ENCODE measurements around the gene GALNT10.

Gene GALNT10

GRCh38 chr5:154329519-154330040 is 139.0 kb downstream of the GALNT10 start:
- no peak for DNase-seq

GRCh38 chr5:154330097-154330667 is 139.6 kb downstream of the GALNT10 start:
- DNase-seq = no peak

- DNase-seq = no peak
Measured at GRCh38 chr5:154331232-154331631, 140.7 kb downstream of the GALNT10 start.

GRCh38 chr5:154331924-154332323 is 141.4 kb downstream of the GALNT10 start:
- DNase-seq = no peak

GRCh38 chr5:154332451-154332850 is 141.9 kb downstream of the GALNT10 start:
- no peak for DNase-seq

- DNase-seq = no peak
Measured at GRCh38 chr5:154333016-154333415, 142.5 kb downstream of the GALNT10 start.

GRCh38 chr5:154334406-154335064 is 144.0 kb downstream of the GALNT10 start:
- DNase-seq = no peak

- no peak for DNase-seq
Measured at GRCh38 chr5:154335065-154335448, 144.5 kb downstream of the GALNT10 start.

- no peak for DNase-seq
Measured at GRCh38 chr5:154341620-154342019, 151.1 kb downstream of the GALNT10 start.

GRCh38 chr5:154342211-154342610 is 151.7 kb downstream of the GALNT10 start:
- no peak for DNase-seq

GRCh38 chr5:154342963-154343362 is 152.4 kb downstream of the GALNT10 start:
- DNase-seq = no peak

- DNase-seq = no peak
Measured at GRCh38 chr5:154344461-154344860, 153.9 kb downstream of the GALNT10 start.

- DNase-seq = no peak
Measured at GRCh38 chr5:154345255-154345952, 154.9 kb downstream of the GALNT10 start.

- DNase-seq = no peak
Measured at GRCh38 chr5:154346427-154346826, 155.9 kb downstream of the GALNT10 start.

- no peak for DNase-seq
Measured at GRCh38 chr5:154349626-154350264, 159.2 kb downstream of the GALNT10 start.

GRCh38 chr5:154351141-154351540 is 160.6 kb downstream of the GALNT10 start:
- no peak for DNase-seq

- DNase-seq = no peak
Measured at GRCh38 chr5:154351566-154351965, 161.0 kb downstream of the GALNT10 start.

GRCh38 chr5:154352960-154353548 is 162.5 kb downstream of the GALNT10 start:
- DNase-seq = no peak

- DNase-seq = no peak
Measured at GRCh38 chr5:154355129-154355611, 164.6 kb downstream of the GALNT10 start.

GRCh38 chr5:154356020-154356655 is 165.6 kb downstream of the GALNT10 start:
- DNase-seq = no peak

- no peak for DNase-seq
Measured at GRCh38 chr5:154356958-154357357, 166.4 kb downstream of the GALNT10 start.

GRCh38 chr5:154358516-154359220 is 168.1 kb downstream of the GALNT10 start:
- DNase-seq = no peak

Data from activated naive CD4-positive, alpha-beta T cell treated with anti-CD3 and anti-CD28 coated beads, Interleukin-2, amount 50 U/mL, for 16 hours (primary cell).